H1 (cell line): ENCODE measurements around the gene DNAI2.

Source experiments
- ATF3 ChIP-seq: IDR thresholded peaks from 2 replicates; pipeline ENCODE4 v1.6.1; 2011; ENCODE audit warnings: low read depth, mild to moderate bottlenecking, low read length; ENCODE audit not compliant: insufficient read depth
- CHD2 ChIP-seq: IDR thresholded peaks from 2 replicates; pipeline ENCODE4 v1.6.1; 2012; ENCODE audit warnings: low read length, improper control_type of control experiment
- CTCF ChIP-seq, 3 experiments: IDR thresholded peaks; 1 replicate in 2 of 3; 2 replicates in 1 of 3; pipeline versions ENCODE4 v1.5.1 to v1.6.1; 2011; ENCODE audit warnings: low read length in 3 of 3, mild to moderate bottlenecking in 3 of 3, inconsistent platforms in 2 of 3, low read depth in 1 of 3, moderate library complexity in 1 of 3; ENCODE audit not compliant: insufficient read depth in 1 of 3; ENCODE audit errors: control extremely low read depth in 1 of 3
- EZH2 ChIP-seq: fragments of 200-600 bp; sonication (generic); IDR thresholded peaks from 2 replicates; pipeline ENCODE4 v1.7.1; 2012; ENCODE audit warnings: low read depth, mild to moderate bottlenecking, moderate library complexity, low read length, inconsistent platforms; ENCODE audit not compliant: severe bottlenecking
- JUN ChIP-seq: IDR thresholded peaks from 2 replicates; pipeline ENCODE4 v1.6.1; 2011; ENCODE audit warnings: low read depth, mild to moderate bottlenecking, improper control_type of control experiment, low read length
- JUND ChIP-seq: IDR thresholded peaks from 2 replicates; pipeline ENCODE4 v1.6.1; 2011; ENCODE audit warnings: mild to moderate bottlenecking, improper control_type of control experiment, low read length
- POLR2A ChIP-seq, 2 experiments: IDR thresholded peaks; 1 replicate in 1 of 2; 2 replicates in 1 of 2; pipeline ENCODE4 v1.6.1; 2011; ENCODE audit warnings: low read depth in 2 of 2, low read length in 2 of 2, mild to moderate bottlenecking in 2 of 2; ENCODE audit errors: control extremely low read depth in 1 of 2
- TEAD4 ChIP-seq: IDR thresholded peaks from 2 replicates; pipeline ENCODE4 v1.6.1; 2012; ENCODE audit warnings: low read depth, low read length, inconsistent platforms, mixed read lengths
- YY1 ChIP-seq: IDR thresholded peaks from 2 replicates; pipeline ENCODE4 v1.6.1; 2011; ENCODE audit warnings: low read depth, mild to moderate bottlenecking, low read length

GRCh38 chr17:74326506-74326905 is 52.5 kb downstream of the DNAI2 start:
- no peak for TF ChIP-seq POLR2A (IDR thresholded peaks at IDR 0.05; ENCODE audit: control extremely low read depth in 1 of 2, low read depth in 2 of 2, low read length in 2 of 2)
- no peak for TF ChIP-seq CHD2
- no peak for TF ChIP-seq CTCF (IDR thresholded peaks at IDR 0.05; ENCODE audit: control extremely low read depth in 1 of 3, insufficient read depth in 1 of 3, low read depth in 1 of 3, low read length in 3 of 3)
- TF ChIP-seq TEAD4 = no peak
- no peak for TF ChIP-seq ATF3
- TF ChIP-seq JUND = no peak
- no peak for TF ChIP-seq YY1
- no peak for TF ChIP-seq JUN
- TF ChIP-seq EZH2 = no peak
